ENCODE measurements around the gene ZBED2.
A peak's percentile ranks its signal among the peaks of the same experiment; 100 is the strongest.
"Not testable (repeated sequence)": the region's sequence is repeated elsewhere in the genome, so short reads cannot be mapped to it uniquely, and the experiment has no call there.

Gene ZBED2, protein sequence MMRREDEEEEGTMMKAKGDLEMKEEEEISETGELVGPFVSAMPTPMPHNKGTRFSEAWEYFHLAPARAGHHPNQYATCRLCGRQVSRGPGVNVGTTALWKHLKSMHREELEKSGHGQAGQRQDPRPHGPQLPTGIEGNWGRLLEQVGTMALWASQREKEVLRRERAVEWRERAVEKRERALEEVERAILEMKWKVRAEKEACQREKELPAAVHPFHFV

GRCh38 chr3:111595232-111595631 is at the start of gene ZBED2:
ZBED2 (minus strand) TSS chr3:111595346; CDS start chr3:111594201, 1,145 bp downstream.
- DNase-seq = peak; percentile 84

DNA sequence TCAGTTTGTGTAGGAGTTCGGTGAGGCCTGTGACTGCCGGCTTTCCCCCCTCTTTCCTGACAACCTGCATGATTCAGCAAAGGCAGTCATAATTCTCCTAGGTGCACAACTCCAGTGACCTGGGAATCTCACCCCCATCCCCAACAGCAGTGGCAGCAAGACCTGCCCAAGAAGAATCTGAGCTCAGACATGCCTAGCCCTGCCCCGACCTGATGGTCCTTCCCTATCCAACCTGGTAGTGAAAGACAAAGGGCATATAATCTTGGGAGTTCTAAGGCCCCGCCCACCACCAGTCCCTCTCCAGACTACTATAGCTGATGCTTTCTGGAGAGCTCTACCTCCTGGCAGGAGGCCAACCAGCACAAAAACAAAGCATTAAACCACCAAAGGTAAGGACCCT is 44.2 kb upstream of the ZBED2 start:
- DNase-seq = no peak

- no peak for DNase-seq
Measured at GRCh38 chr3:111636366-111636885, 41.3 kb upstream of the ZBED2 start.

DNA sequence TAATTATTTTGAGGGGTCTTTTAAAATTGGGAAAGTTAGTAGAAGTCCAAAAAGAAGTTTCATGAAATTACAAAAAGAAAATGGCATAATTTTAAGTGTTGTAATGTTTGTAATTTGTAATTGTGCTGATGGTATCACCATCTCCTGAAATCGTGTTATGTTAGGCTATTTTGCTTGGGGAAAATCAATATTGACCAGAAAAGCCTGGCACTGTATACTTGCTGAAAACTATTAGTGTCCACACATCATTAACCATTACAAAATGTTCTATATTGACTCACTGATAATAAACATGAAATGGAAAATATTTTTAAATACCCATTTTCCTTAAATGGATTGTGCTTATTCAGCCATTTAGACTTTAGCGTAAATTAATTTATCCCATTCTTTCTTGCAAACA is 40.3 kb upstream of the ZBED2 start:
- DNase-seq = no peak

- not testable (repeated sequence) for DNase-seq
Measured at GRCh38 chr3:111630638-111631037, 35.5 kb upstream of the ZBED2 start.

GRCh38 chr3:111629018-111629417 is 33.9 kb upstream of the ZBED2 start:
- not testable (repeated sequence) for DNase-seq

- DNase-seq = no peak
Measured at GRCh38 chr3:111627092-111627491, 31.9 kb upstream of the ZBED2 start.

DNA sequence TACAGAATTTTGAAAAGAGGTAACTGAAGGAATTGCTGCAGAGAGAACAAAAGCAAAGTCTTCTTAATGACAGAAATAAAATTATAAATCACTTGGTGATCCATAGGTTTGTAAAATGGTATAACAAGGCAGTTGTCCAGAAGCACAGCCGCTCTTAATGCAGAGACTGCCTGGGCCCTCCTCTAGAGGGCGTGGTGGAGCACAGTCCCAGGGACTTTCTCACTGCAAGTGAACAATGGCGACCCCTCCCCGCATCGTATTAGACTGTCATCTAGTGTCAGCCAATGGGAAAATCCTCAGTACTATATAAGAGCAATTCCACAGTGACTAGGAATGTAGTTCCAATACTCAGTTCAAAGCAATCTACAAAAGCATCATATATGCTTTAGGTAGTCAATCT is 26.4 kb upstream of the ZBED2 start:
- DNase-seq = no peak

- no peak for DNase-seq
Measured at GRCh38 chr3:111619833-111620232, 24.7 kb upstream of the ZBED2 start.

- DNase-seq = no peak
Measured at GRCh38 chr3:111618945-111619344, 23.8 kb upstream of the ZBED2 start.

GRCh38 chr3:111617912-111618601 is 22.9 kb upstream of the ZBED2 start:
- no peak for DNase-seq

GRCh38 chr3:111617406-111617805 is 22.3 kb upstream of the ZBED2 start:
- no peak for DNase-seq

DNA sequence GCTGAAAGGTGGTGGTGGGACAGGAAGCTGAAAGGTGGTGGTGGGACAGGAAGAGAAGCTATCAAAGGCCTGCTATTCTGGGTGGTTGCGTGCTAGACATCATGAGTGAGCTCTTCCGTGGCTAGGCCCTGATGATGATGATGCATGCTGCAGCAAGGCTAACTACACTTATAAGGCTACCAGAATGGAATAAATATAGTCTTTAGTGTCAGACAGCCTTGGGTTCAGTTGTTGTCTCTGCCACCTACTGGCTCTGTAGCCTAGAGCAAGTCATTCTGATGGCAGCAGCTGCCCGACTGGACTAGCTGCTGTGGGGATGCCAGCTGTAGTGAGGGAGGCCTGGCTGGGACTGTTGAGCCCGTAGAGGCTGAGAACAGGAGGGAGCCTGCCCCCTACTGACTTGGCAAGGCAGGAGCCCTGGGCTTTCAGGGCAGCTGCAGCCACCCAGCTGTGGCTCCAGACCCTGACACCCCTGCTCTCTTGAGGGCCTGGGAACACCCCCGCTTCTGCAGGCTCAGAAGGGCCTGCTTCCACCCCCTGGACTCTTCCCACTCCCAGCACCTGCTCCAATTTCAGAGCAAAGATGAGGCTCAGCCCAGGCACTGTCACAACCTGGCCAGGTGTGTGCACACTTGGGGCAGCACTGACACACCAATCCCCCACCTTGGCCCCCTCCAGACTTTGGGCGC is 21.4 kb upstream of the ZBED2 start:
- peak; percentile 82 for DNase-seq

DNA sequence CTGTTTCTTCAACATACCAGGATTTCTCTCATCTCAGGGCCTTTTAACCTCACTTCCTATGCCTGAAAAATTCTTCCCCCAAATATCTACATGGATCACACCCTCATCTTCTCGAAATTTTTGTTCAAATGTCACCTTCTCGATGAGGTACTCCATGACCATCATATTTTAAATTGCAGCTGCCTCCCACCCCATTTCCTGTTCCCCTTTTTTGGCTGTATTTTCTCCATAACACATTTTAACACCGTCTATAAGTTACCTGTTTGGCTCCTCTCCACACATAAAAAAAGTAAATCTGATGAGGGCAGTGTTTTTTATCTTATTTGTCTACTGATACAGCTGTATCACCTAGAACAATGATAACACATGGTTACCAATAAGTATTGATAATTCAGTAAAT is 20.7 kb upstream of the ZBED2 start:
- no peak for DNase-seq

DNA sequence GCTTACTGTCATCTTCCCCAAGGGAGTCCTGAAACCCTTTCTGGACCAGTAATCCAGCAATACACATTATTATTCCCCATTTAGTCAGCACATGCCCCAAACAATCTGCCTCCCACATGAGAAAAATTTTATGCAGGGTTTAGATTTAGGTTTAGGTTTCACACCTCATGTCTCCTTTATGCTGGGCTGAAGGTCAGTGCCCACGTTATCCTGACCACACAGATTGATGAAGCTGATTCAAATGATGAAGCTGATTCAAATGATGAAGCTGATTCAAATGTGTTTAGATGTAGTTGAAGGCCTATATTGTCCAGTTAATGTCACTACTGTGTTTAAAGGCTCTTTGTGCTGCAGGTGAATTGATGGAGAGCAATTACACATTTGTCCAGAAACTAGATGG is 18.1 kb upstream of the ZBED2 start:
- peak; percentile 57 for DNase-seq

DNA sequence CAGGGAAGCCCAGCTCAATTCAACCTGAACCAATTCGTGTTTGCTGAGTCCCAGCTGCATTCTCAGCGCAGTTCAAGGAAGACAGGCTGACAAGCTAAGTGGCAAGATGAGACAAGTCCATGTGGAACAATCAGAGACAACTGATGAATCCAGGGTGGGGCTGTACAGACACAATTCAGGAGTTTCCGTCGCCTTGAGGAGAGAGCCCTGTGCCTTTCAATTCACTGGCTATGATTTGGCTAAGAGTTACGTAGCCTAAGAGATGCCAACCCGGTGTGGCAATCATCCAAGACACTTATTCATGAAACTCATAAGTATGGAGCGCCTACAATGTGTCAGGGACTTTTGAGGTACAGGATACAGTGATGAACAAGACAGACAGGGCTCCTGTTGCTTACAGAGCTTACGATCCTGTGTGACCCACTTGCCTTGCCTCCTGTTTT is 15.5 kb upstream of the ZBED2 start:
- no peak for DNase-seq

DNA sequence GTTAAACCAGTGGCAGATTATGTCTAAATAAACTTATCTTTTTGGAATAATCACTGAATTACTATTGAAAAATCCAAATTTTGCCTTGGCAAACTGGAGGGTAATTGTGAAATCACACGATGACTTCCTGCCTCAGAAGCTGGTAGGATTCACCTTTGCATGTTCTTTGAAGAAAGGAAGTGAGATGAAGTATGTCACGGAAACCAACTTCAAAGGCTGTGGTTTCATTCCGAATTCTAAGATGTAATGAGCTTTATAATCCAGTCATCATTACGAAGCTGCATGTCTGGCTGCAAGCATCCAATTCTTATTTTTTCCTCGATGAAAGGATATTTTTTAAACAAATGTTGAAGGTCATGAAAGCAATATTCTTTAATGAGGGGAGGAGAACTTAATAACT is 15.0 kb upstream of the ZBED2 start:
- DNase-seq = peak; percentile 90

GRCh38 chr3:111609700-111610099 is 14.6 kb upstream of the ZBED2 start:
- no peak for DNase-seq

DNA sequence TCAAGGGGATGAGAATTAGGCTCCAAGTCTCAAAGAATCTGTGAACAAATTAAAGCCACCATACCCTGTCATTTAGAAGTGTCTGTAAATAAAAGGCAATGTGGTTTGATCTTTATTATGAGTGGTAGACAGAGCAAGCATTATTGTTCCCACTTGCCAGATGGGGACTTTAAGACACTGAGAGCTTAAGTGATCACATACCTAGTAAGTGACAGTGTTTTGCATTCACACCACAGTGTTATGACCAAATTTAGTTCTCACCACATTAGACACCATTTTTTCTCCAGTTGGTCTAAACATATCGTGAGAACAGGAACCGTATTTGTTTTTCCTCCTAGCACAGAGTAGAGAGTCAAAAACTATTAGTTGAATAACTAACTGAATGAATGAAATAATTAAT is 13.2 kb upstream of the ZBED2 start:
- no peak for DNase-seq

GRCh38 chr3:111607240-111607920 is 12.2 kb upstream of the ZBED2 start:
- DNase-seq = no peak

DNA sequence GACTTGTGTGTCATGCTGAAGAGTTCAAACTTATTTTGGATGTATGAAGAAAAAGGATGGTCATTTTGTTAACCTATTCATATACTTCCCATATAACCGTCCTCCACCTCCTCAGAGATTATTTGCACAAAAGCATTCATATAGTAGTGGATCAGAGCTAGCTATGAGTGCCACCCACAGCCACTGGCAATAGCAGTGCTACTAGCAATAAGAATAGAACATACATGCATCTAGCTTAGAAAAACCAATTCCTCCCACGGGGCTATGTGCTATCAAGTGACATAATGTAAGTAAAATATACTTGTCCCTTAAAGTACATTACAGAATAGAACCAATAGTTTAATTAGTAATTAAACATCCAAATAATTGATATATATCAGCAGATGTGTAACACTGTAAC is 10.3 kb upstream of the ZBED2 start:
- DNase-seq = no peak

- peak; percentile 58 for DNase-seq
Measured at GRCh38 chr3:111605018-111605417, 9.9 kb upstream of the ZBED2 start.

- peak; percentile 86 for DNase-seq
Measured at GRCh38 chr3:111604119-111604518, 9.0 kb upstream of the ZBED2 start.

Measured in activated CD4-positive, alpha-beta T cell treated with anti-CD3 and anti-CD28 coated beads, Interleukin-2, amount 50 U/mL, for 16 hours (primary cell).